GM12878 (cell line): ENCODE measurements around the gene KIF21B. TPM values are rescaled to one million over a fixed set of nuclear protein-coding genes. Genes with fewer than 3 reads are reported as not detected.

Experiments used
- ATAC-seq: fragments of 200-7000 bp; cut with Tn5 transposase; 3 replicates; pipeline ENCODE4 v1.9.1; 2020; ENCODE audit warnings: mild to moderate bottlenecking, moderate library complexity
- BruUV-seq: library from RNA; stranded (reverse); fragments of 400-500 nt; replicated peaks from 2 replicates; lab custom pipeline; 2021; lab: Mats Ljungman, UMichigan
- CTCF ChIA-PET: fragments of 300-600 bp; sonication (Branson Sonifier 250); formaldehyde crosslinking; extraction: SDS; loops from one replicate; lab custom pipeline; 2021; ENCODE audit warnings: inconsistent platforms; lab: Yijun Ruan, JAX
- POLR2A ChIA-PET: fragments of 350-600 bp; formaldehyde crosslinking; extraction: SDS; loops from one replicate; lab custom pipeline; 2021; ENCODE audit warnings: inconsistent platforms; lab: Charles Lee
- RAD21 ChIA-PET: fragments of 300-600 bp; sonication (Branson Sonifier 250); formaldehyde crosslinking; loops from one replicate; lab custom pipeline; 2023; ENCODE audit warnings: antibody characterized with exemption; ENCODE audit not compliant: unreplicated experiment; lab: Charles Lee
- SMC1A ChIA-PET: fragments of 300-600 bp; sonication (Branson Sonifier 250); formaldehyde crosslinking; loops from one replicate; lab custom pipeline; 2023; ENCODE audit not compliant: unreplicated experiment, uncharacterized antibody; lab: Charles Lee
- DNase-seq: peaks from one replicate; pipeline ENCODE4 v3.0.0-alpha.2; 2011; ENCODE audit warnings: low read depth, low spot score
- FAIRE-seq: peaks from 3 replicates; lab custom pipeline; 2011; peaks lifted over from hg19 to GRCh38; lab: Jason Lieb, UNC
- H2AFZ ChIP-seq: 2 replicates; pipeline ENCODE4 v1.6.0; 2011; ENCODE audit warnings: low read depth, low read length, control low read depth; ENCODE audit not compliant: control insufficient read depth
- H3K27ac ChIP-seq: 2 replicates; pipeline ENCODE4 v1.5.1; 2011; ENCODE audit warnings: control low read depth; ENCODE audit not compliant: control insufficient read depth, insufficient read depth
- H3K27me3 ChIP-seq, 2 experiments: replicated peaks in 1 of 2; 2 replicates each; pipeline versions ENCODE4 v1.6.0 to v1.6.1; 2011; ENCODE audit warnings: low read length in 1 of 2; ENCODE audit not compliant: control insufficient read depth in 2 of 2, insufficient read depth in 2 of 2
- H3K36me3 ChIP-seq, 2 experiments: 2 replicates each; pipeline ENCODE4 v1.5.1; 2011; ENCODE audit warnings: low read length in 1 of 2; ENCODE audit not compliant: control insufficient read depth in 2 of 2, insufficient read depth in 2 of 2
- H3K4me1 ChIP-seq: 2 replicates; pipeline ENCODE4 v1.6.1; 2011; ENCODE audit warnings: mild to moderate bottlenecking, low read length, moderate library complexity, mixed read lengths; ENCODE audit not compliant: control insufficient read depth, insufficient read depth
- H3K4me2 ChIP-seq: 2 replicates; pipeline ENCODE4 v1.6.0; 2011; ENCODE audit warnings: control low read depth; ENCODE audit not compliant: control insufficient read depth, insufficient read depth
- H3K4me3 ChIP-seq: fragments of 200-600 bp; sonication (generic); 2 replicates; pipeline ENCODE4 v1.5.1; 2016
- H3K79me2 ChIP-seq: 2 replicates; pipeline ENCODE4 v1.6.0; 2011; ENCODE audit warnings: low read length; ENCODE audit not compliant: control insufficient read depth, insufficient read depth
- H3K9ac ChIP-seq: 2 replicates; pipeline ENCODE4 v1.8.0; 2011; ENCODE audit warnings: low read length, control low read depth, mixed read lengths; ENCODE audit not compliant: control insufficient read depth, insufficient read depth
- H3K9me3 ChIP-seq: replicated peaks from 3 replicates; pipeline ENCODE4 v1.5.1; 2011; ENCODE audit warnings: mild to moderate bottlenecking, low read length; ENCODE audit not compliant: control insufficient read depth, insufficient read depth
- H4K20me1 ChIP-seq: 2 replicates; pipeline ENCODE4 v1.6.0; 2011; ENCODE audit not compliant: control insufficient read depth, insufficient read depth
- BMI1 ChIP-seq: fragments of 450-650 bp; IDR thresholded peaks from 2 replicates; pipeline ENCODE4 v1.6.1; 2016; ENCODE audit warnings: mild to moderate bottlenecking, moderate library complexity, borderline replicate concordance
- EP300 ChIP-seq, 2 experiments: fragments of 150-350 bp in 1 of 2; IDR thresholded peaks; 2 replicates each; pipeline ENCODE4 v1.6.1; 2011 to 2012; ENCODE audit warnings: low read depth in 2 of 2, low read length in 2 of 2, borderline replicate concordance in 1 of 2, improper control_type of control experiment in 1 of 2, inconsistent platforms in 1 of 2; ENCODE audit not compliant: control insufficient read depth in 1 of 2
- HSF1 ChIP-seq: fragments of 150-350 bp; IDR thresholded peaks from 2 replicates; pipeline ENCODE4 v1.6.1; 2014; ENCODE audit warnings: mild to moderate bottlenecking, low read depth, low read length
- KLF5 ChIP-seq: fragments of 450-650 bp; IDR thresholded peaks from 2 replicates; pipeline ENCODE4 v1.6.1; 2014; ENCODE audit warnings: mild to moderate bottlenecking; ENCODE audit not compliant: partially characterized antibody
- MYB ChIP-seq: fragments of 150-350 bp; IDR thresholded peaks from 2 replicates; pipeline ENCODE4 v1.6.1; 2014; ENCODE audit warnings: mild to moderate bottlenecking, low read depth, low read length, borderline replicate concordance
- NR2C2 ChIP-seq: IDR thresholded peaks from 2 replicates; pipeline ENCODE4 v1.6.1; 2011; ENCODE audit warnings: borderline replicate concordance, low read depth; ENCODE audit not compliant: control insufficient read depth, insufficient read length
- NR2F1 ChIP-seq: fragments of 450-650 bp; conservative IDR thresholded peaks from 2 replicates; pipeline ENCODE4 v1.6.1; 2017; ENCODE audit warnings: mild to moderate bottlenecking
- POU2F2 ChIP-seq: IDR thresholded peaks from 3 replicates; pipeline ENCODE4 v1.6.1; 2011; ENCODE audit warnings: low read depth, mild to moderate bottlenecking, low read length, borderline replicate concordance
- SIN3A ChIP-seq: IDR thresholded peaks from 2 replicates; pipeline ENCODE4 v1.6.1; 2012; ENCODE audit warnings: low read depth, low read length, improper control_type of control experiment
- SP1 ChIP-seq: IDR thresholded peaks from one replicate; pipeline ENCODE4 v1.6.1; 2011; ENCODE audit warnings: low read depth, low read length
- SPI1 ChIP-seq: IDR thresholded peaks from 2 replicates; pipeline ENCODE4 v1.6.1; 2011; ENCODE audit warnings: low read depth, mild to moderate bottlenecking, low read length, moderate library complexity, borderline replicate concordance; ENCODE audit not compliant: insufficient read depth
- SREBF1 ChIP-seq: IDR thresholded peaks from 2 replicates; pipeline ENCODE4 v1.6.1; 2012; ENCODE audit warnings: mild to moderate bottlenecking, low read length
- TAF1 ChIP-seq: IDR thresholded peaks from 2 replicates; pipeline ENCODE4 v1.6.1; 2011; ENCODE audit warnings: mild to moderate bottlenecking, low read depth, low read length, borderline replicate concordance
- ZBED1 ChIP-seq: IDR thresholded peaks from 2 replicates; pipeline ENCODE4 v1.6.1; 2016; ENCODE audit warnings: borderline replicate concordance
- ZNF207 ChIP-seq: fragments of 450-650 bp; IDR thresholded peaks from 2 replicates; pipeline ENCODE4 v1.6.1; 2014; ENCODE audit warnings: antibody characterized with exemption, mild to moderate bottlenecking, borderline replicate concordance
- ZSCAN29 ChIP-seq: fragments of 450-650 bp; IDR thresholded peaks from 2 replicates; pipeline ENCODE4 v1.6.1; 2017; ENCODE audit warnings: mild to moderate bottlenecking, moderate library complexity
- ZZZ3 ChIP-seq: IDR thresholded peaks from 2 replicates; pipeline ENCODE4 v1.6.1; 2011; ENCODE audit warnings: low read depth; ENCODE audit not compliant: control insufficient read depth, insufficient read length
- WGBS: methylation state at CpG from one replicate; pipeline ENCODE4 v1.1.6; 2016; ENCODE audit warnings: low lambda C conversion rate; ENCODE audit not compliant: insufficient replicate concordance, insufficient coverage; ENCODE audit errors: missing lambda C conversion rate; 5-methylcytosine and 5-hydroxymethylcytosine counted together
- in situ Hi-C: fragments of 300-500 bp; cut with MboI; formaldehyde crosslinking; loops from 9 replicates; pipeline ENCODE4 v1.14.3; 2018; ENCODE audit warnings: mixed read lengths
- intact Hi-C: fragments of 100-400 bp; cut with micrococcal nuclease; formaldehyde crosslinking; loops from one replicate; pipeline ENCODE4 v1.14.2; 2022; ENCODE audit not compliant: unreplicated experiment
- polyA plus RNA-seq, 11 experiments: library from polyadenylated mRNA; depleted of rRNA in 4 of 11; unstranded in 6 of 11; stranded (reverse) in 5 of 11; fragments of >200 nt; fragmentation: Nextera tagmentation in 4 of 11; fragmentation: Illumina TruSeq in 1 of 11; extraction: Ambion mirVana in 4 of 11; extraction: Trizol in 1 of 11; gene quantifications; 1 replicate in 1 of 11; 2 replicates in 10 of 11; pipeline versions ENCODE4 v1.2.1 to v1.2.3, GENCODE V29; 2011 to 2016; ENCODE audit warnings: inconsistent platforms in 2 of 11, missing spikeins in 2 of 11, low read depth in 1 of 11
- total RNA-seq, 4 experiments: library from RNA; depleted of rRNA in 3 of 4; stranded (reverse); fragments of >200 nt in 3 of 4; fragmentation: Illumina TruSeq in 1 of 4; extraction: Trizol in 1 of 4; gene quantifications; 2 replicates each; pipeline versions ENCODE4 v1.2.1 to v1.2.3, GENCODE V29; 2013 to 2021
- TF ChIP-seq, protein P1 (sequence below): fragments of 450-650 bp; conservative IDR thresholded peaks from 2 replicates; pipeline ENCODE4 v1.6.1; 2017; ENCODE audit warnings: mild to moderate bottlenecking, moderate library complexity

KIF21B gene
- total and polyA plus RNA-seq, 10 of the 15 experiments (the other 5 are each of a cell fraction or from before 2014, with no cell fraction given), result 2.3 to 47.7 (median 12.6) TPM

DNA sequence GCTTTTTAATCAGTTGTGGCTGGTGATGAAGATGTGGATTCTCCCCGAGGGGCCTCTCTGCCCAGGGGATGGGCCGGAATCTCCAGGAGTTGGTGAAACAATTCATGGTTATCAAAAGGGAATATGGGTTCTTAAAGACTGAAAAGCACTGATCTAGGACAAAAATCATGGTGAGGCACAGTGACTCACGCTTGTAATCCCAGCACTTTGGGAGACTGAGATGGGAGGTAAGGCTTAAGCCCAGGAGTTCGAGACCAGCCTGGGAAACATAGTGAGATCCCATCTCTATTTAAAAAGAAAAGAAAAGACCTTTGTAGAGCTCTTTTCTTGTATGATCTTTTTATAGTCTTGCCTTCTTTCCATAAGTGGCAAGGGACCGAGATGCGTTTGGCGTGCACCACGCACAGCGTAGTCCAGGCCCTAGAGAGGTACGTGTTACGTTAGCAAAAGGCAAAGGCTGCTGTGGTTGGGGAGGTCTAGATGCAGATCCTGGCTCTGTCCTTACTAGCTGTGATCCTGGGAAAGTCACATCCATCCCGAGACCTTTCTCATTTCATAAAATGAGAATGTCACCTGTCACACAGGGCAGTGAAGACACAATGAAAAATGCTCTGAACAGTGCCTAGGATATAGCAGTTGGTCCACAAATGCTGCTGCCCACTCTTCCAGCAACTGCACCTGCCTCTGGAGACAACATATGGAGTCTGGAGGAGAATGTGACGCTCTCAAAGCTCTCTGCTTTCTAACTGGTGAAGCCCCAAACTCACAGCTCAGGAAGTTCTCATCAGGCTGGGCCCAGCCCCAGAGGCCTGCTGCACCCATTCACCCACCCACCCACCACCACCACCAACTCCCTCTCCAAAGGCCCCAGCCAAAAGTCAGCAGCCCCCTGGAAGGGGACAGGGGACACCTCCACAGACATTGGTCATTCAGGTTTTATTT is 54.8 kb downstream of the KIF21B start:
- in situ Hi-C loops, result loop anchor here (5.0 kb wide), 2 partner anchors 36 to 346 kb away; partner anchors contain the start of gene KIF14
- SMC1A ChIA-PET, result interaction anchor here (0.8 to 7.1 kb wide), 10 partner anchors 51 to 410 kb away, joined by 3 to 107 read pairs (median 4); partner anchors contain the start of genes INAVA and KIF21B
- Histone ChIP-seq H3K9ac (no peak overlapping the region), H4K20me1 (no peaks in the 10 kb centered on the region), H3K36me3 (peaks cover 0 to 5% of the 10 kb centered on the region in 2 experiments; a peak in 3 of 4 replicates), H3K4me1 (peaks cover 23% of the 10 kb centered on the region), H3K4me2 (no peak overlapping the region), H3K27me3 (no peaks in the 10 kb centered on the region), H3K27ac (no peak overlapping the region), H2AFZ (no peak overlapping the region), H3K9me3 (no peaks in the 10 kb centered on the region), H3K79me2 (no peaks in the 10 kb centered on the region), H3K4me3 (no peak overlapping the region)
- CTCF ChIA-PET, result interaction anchor here (0.5 to 6.5 kb wide), 7 partner anchors 8 to 409 kb away, joined by 3 to 138 read pairs (median 4); partner anchors contain the start of genes INAVA and KIF21B
- FAIRE-seq (no peak), ATAC-seq (no peak), DNase-seq (no peak)
- 97% methylated on average over 13 of the region's 13 CpGs for WGBS
- no TSS peak for BruUV-seq
- RAD21 ChIA-PET, result interaction anchor here (1.0 to 9.9 kb wide), 5 partner anchors 53 to 347 kb away, joined by 3 to 239 read pairs (median 128); partner anchors contain the start of genes INAVA and KIF21B
- POLR2A ChIA-PET, result interaction anchor here (0.6 to 4.2 kb wide), 5 partner anchors 32 to 103 kb away, joined by 3 to 27 read pairs (median 5); no protein-coding TSS in a partner anchor
- intact Hi-C loops, result no loop called here
- TF ChIP-seq SP1 (no peak), SREBF1 (no peak), SIN3A (no peak), BMI1 (no peak), ZSCAN29 (no peak), SPI1 (no peak), HSF1 (no peak), NR2F1 (no peak), ZZZ3 (no peak), ZBED1 (no peak), POU2F2 (no peak), NR2C2 (no peak), TAF1 (no peak), EP300 (IDR thresholded peaks at IDR 0.05; ENCODE audit: borderline replicate concordance in 1 of 2, control insufficient read depth in 1 of 2, low read depth in 2 of 2, low read length in 2 of 2) (no peak), KLF5 (no peak), MYB (no peak), ZNF207 (no peak)
- TF ChIP-seq, protein P1, sequence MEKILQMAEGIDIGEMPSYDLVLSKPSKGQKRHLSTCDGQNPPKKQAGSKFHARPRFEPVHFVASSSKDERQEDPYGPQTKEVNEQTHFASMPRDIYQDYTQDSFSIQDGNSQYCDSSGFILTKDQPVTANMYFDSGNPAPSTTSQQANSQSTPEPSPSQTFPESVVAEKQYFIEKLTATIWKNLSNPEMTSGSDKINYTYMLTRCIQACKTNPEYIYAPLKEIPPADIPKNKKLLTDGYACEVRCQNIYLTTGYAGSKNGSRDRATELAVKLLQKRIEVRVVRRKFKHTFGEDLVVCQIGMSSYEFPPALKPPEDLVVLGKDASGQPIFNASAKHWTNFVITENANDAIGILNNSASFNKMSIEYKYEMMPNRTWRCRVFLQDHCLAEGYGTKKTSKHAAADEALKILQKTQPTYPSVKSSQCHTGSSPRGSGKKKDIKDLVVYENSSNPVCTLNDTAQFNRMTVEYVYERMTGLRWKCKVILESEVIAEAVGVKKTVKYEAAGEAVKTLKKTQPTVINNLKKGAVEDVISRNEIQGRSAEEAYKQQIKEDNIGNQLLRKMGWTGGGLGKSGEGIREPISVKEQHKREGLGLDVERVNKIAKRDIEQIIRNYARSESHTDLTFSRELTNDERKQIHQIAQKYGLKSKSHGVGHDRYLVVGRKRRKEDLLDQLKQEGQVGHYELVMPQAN, result no peak
